Measurements from ENCODE around the gene USP37. TPM values are rescaled to one million over a fixed set of nuclear protein-coding genes. Genes with fewer than 3 reads are reported as not detected.

USP37 gene
- total and polyA plus RNA-seq, 2 of the 13 experiments (the other 11 are each of a cell fraction or from before 2014, with no cell fraction given) = 6.5 to 30.6 TPM

DNA sequence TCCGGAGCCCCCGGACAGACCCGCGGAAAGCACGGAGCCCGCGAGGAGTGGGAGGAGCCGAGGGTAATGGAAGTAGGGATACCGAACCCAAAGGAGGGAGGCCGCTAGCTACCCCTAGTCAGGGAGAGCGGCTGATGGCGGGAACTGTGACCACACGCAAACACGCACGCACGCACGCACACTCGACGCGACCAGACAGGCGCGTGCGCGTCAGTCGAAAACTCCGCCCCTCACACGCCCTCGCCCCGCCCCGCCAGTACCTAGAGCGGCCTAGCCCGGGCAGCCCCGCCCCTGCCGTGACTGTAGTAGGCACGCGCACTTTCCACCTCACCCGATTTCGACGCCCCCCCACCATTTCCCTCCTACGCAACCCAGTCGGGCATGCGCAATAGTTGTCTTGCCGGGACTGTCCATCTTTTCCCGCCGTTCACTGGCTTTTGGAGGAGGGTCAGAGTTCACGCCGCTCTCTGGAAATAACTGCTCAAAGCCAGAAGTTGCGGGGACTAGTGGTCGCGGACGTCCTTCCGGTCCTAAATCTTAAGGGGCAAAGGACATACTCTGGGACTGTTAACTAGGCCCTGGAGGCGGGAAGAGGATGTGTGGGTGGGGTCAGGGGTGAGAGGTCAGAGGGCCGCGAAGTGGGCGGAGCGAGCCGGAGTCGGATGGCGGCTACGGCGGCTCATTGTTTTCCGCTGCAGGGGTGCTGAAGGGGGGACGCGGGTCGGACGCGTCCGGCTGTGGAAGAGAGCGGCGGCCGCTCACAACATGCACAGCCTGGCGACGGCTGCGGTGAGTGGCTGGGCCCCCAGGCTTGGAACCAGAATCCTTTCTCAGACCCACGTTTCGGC, at the start of gene USP37, which contains the start of gene CNOT9 (continued):
- TF ChIP-seq ZSCAN22 (CRISPR knock-in tag; IDR thresholded peaks at IDR 0.05) (peak; percentile 91), ZFP41 (CRISPR knock-in tag; IDR thresholded peaks at IDR 0.05; ENCODE audit: borderline replicate concordance) (peak; percentile 88; the same call in 1 of the 2 replicates), ZNF441 (CRISPR knock-in tag; IDR thresholded peaks at IDR 0.05; ENCODE audit: borderline replicate concordance) (peak; percentile 93), E2F1 (CRISPR knock-in tag; IDR thresholded peaks at IDR 0.05) (peak; percentile 98), ZNF619 (CRISPR knock-in tag; IDR thresholded peaks at IDR 0.05) (no peak; the same call in 1 of the 2 replicates), ZNF543 (CRISPR knock-in tag; IDR thresholded peaks at IDR 0.05) (peak; percentile 78), PHF8 (CRISPR knock-in tag; IDR thresholded peaks at IDR 0.05) (peak; percentile 85), PHF5A (CRISPR knock-in tag; IDR thresholded peaks at IDR 0.05; ENCODE audit: low read depth, unreplicated experiment) (peak; percentile 37), PPARG (CRISPR knock-in tag; conservative IDR thresholded peaks at IDR 0.05) (peak; percentile 38), RBM22 (optimal IDR thresholded peaks at IDR 0.05; ENCODE audit: low read length) (no peak), MED1 (CRISPR knock-in tag; IDR thresholded peaks at IDR 0.05) (peak; percentile 84; the same call in 1 of the 2 replicates), ONECUT2 (CRISPR knock-in tag; IDR thresholded peaks at IDR 0.05) (0 out of 2 replicates have a peak, but pooled peaks have one; percentile 39), HNF1B (CRISPR knock-in tag; IDR thresholded peaks at IDR 0.05) (peak; percentile 99), TEAD3 (CRISPR knock-in tag; optimal IDR thresholded peaks at IDR 0.05; ENCODE audit: borderline replicate concordance) (peak; percentile 82), ZNF432 (CRISPR knock-in tag; IDR thresholded peaks at IDR 0.05; ENCODE audit: borderline replicate concordance) (no peak), ZNF652 (CRISPR knock-in tag; IDR thresholded peaks at IDR 0.05; ENCODE audit: borderline replicate concordance, low read depth) (peak; percentile 23; the same call in 1 of the 2 replicates), ATF7 (IDR thresholded peaks at IDR 0.05) (peak; percentile 42), ATF7 (CRISPR knock-in tag; IDR thresholded peaks at IDR 0.05) (peak; percentile 78; the same call in 1 of the 2 replicates), HOXA3 (CRISPR knock-in tag; IDR thresholded peaks at IDR 0.05) (peak; percentile 95)
- TF ChIP-seq, protein P1, sequence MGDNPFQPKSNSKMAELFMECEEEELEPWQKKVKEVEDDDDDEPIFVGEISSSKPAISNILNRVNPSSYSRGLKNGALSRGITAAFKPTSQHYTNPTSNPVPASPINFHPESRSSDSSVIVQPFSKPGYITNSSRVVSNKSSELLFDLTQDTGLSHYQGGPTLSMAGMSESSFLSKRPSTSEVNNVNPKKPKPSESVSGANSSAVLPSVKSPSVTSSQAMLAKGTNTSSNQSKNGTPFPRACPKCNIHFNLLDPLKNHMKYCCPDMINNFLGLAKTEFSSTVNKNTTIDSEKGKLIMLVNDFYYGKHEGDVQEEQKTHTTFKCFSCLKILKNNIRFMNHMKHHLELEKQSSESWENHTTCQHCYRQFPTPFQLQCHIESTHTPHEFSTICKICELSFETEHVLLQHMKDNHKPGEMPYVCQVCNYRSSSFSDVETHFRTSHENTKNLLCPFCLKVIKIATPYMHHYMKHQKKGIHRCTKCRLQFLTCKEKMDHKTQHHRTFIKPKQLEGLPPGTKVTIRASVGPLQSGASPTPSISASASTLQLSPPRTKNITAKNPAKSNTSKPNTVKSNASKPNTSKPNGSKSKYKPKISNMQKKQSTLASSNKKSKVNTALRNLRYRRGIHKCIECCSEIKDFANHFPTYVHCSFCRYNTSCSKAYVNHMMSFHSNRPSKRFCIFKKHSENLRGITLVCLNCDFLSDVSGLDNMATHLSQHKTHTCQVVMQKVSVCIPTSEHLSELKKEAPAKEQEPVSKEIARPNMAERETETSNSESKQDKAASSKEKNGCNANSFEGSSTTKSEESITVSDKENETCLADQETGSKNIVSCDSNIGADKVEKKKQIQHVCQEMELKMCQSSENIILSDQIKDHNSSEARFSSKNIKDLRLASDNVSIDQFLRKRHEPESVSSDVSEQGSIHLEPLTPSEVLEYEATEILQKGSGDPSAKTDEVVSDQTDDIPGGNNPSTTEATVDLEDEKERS (CRISPR knock-in tag; IDR thresholded peaks at IDR 0.05) = no peak; the same call in 1 of the 2 replicates
- TF ChIP-seq, protein P2, sequence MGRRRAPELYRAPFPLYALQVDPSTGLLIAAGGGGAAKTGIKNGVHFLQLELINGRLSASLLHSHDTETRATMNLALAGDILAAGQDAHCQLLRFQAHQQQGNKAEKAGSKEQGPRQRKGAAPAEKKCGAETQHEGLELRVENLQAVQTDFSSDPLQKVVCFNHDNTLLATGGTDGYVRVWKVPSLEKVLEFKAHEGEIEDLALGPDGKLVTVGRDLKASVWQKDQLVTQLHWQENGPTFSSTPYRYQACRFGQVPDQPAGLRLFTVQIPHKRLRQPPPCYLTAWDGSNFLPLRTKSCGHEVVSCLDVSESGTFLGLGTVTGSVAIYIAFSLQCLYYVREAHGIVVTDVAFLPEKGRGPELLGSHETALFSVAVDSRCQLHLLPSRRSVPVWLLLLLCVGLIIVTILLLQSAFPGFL (CRISPR knock-in tag; IDR thresholded peaks at IDR 0.05) = 0 out of 2 replicates have a peak, but pooled peaks have one; percentile 83

All from HepG2 (cell line).